ENCODE measurements around the gene ZCCHC4. TPM values are rescaled to one million over a fixed set of nuclear protein-coding genes. Genes with fewer than 3 reads are reported as not detected.

The ZCCHC4 gene, protein sequence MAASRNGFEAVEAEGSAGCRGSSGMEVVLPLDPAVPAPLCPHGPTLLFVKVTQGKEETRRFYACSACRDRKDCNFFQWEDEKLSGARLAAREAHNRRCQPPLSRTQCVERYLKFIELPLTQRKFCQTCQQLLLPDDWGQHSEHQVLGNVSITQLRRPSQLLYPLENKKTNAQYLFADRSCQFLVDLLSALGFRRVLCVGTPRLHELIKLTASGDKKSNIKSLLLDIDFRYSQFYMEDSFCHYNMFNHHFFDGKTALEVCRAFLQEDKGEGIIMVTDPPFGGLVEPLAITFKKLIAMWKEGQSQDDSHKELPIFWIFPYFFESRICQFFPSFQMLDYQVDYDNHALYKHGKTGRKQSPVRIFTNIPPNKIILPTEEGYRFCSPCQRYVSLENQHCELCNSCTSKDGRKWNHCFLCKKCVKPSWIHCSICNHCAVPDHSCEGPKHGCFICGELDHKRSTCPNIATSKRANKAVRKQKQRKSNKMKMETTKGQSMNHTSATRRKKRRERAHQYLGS
- total RNA-seq, result 10 to 100 TPM; 12.7 to 17.2 TPM

DNA sequence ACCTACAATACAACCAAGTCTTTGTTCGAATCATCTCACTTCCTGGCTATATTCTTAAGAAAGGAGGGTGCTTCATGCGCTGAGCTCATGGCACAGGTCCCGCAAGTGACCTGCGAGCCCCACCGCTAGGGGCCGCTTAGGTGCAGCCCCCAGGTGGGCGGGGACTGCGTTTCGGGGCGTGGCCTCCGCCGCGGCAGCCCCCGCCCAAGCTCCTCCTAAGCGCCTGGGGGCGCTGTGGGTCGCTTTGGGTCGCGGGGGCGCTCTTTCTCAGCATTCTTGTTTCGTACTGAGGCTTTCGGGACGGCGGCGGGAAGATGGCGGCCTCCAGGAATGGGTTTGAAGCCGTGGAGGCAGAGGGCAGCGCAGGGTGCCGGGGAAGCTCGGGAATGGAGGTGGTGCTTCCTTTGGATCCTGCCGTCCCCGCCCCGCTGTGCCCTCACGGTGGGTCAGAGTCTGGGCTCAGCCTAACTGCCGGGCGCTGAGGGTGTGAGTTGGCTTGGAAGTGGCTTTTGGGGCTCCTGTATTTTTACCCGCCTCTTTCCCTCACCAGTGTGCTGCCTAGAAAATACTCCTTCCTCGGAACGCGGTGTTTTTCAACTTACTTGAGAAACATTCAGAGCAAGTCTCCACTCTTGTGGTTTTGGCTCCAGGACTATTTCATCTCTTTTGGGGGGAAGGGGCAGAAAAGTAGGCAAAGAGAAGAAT lies at the start of gene ZCCHC4:
ZCCHC4 (plus strand) TSS at position 279 of the 705 bp plus-strand sequence; CDS start at position 315, 36 bp downstream.
- H3K36me3 Mint-ChIP-seq (ENCODE audit: low read depth), result peaks cover 29% of the 10 kb centered on the region
- peak; percentile 98 for ATAC-seq (replicated peaks)
- H3K27ac Mint-ChIP-seq, result peak within 1 kb of the TSS; percentile 94
- peaks cover 4% of the 10 kb centered on the region for H3K27me3 Mint-ChIP-seq
- peak within 1 kb of the TSS; percentile 96 for H3K4me3 Mint-ChIP-seq
- no peaks in the 10 kb centered on the region for H3K9me3 Mint-ChIP-seq
- peaks cover 4% of the 10 kb centered on the region for H3K4me1 Mint-ChIP-seq

GRCh38 chr4:25271866-25272265 lies 40.7 kb upstream of the ZCCHC4 start:
- no peaks in the 10 kb centered on the region for H3K4me1 Mint-ChIP-seq
- H3K27ac Mint-ChIP-seq, result no peak overlapping the region
- H3K27me3 Mint-ChIP-seq, result no peaks in the 10 kb centered on the region
- peaks cover 72% of the 10 kb centered on the region for H3K36me3 Mint-ChIP-seq (ENCODE audit: low read depth)
- H3K4me3 Mint-ChIP-seq, result no peak overlapping the region
- H3K9me3 Mint-ChIP-seq, result no peaks in the 10 kb centered on the region
- no peak for ATAC-seq (replicated peaks)

DNA sequence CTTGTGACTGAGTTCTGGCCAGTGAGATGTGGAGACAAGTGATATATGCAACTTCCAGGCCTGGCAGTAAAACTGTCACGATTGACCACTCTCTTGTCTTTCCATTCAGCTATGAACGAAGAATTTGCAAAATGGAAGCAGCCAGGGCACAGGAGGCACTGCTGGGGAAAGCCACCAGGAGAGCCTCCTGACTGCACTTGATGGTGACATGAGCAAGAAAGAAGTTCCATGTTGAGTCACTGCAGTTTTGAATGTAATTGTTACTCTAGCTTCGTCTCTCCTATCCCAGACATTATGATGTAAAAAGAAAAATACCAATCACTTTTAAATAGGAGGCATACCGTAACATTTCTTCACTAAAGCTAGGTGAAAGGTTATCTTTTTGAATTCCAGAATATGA lies 32.4 kb upstream of the ZCCHC4 start:
- no peaks in the 10 kb centered on the region for H3K4me1 Mint-ChIP-seq
- peaks cover 44% of the 10 kb centered on the region for H3K36me3 Mint-ChIP-seq (ENCODE audit: low read depth)
- H3K27ac Mint-ChIP-seq, result no peak overlapping the region

GRCh38 chr4:25283948-25284347 lies 28.6 kb upstream of the ZCCHC4 start:
- Mint-ChIP-seq H3K36me3 (ENCODE audit: low read depth) (peaks cover 14% of the 10 kb centered on the region), H3K4me1 (no peaks in the 10 kb centered on the region), H3K27ac (no peak overlapping the region), H3K4me3 (no peak overlapping the region), H3K9me3 (peaks cover 9% of the 10 kb centered on the region), H3K27me3 (no peaks in the 10 kb centered on the region)
- no peak for ATAC-seq (replicated peaks)

More for the DNA sequence above, 32.4 kb upstream of the ZCCHC4 start:
- Mint-ChIP-seq H3K27me3 (no peaks in the 10 kb centered on the region), H3K9me3 (peaks cover 3% of the 10 kb centered on the region), H3K4me3 (no peak overlapping the region)
- no peak for ATAC-seq (replicated peaks)

- Mint-ChIP-seq H3K4me1 (no peaks in the 10 kb centered on the region), H3K9me3 (peaks cover 9% of the 10 kb centered on the region), H3K27ac (no peak overlapping the region), H3K36me3 (ENCODE audit: low read depth) (peaks cover 14% of the 10 kb centered on the region), H3K27me3 (no peaks in the 10 kb centered on the region), H3K4me3 (no peak overlapping the region)
- ATAC-seq (replicated peaks), result no peak
Measured at GRCh38 chr4:25284466-25284865, 28.1 kb upstream of the ZCCHC4 start.

GRCh38 chr4:25290490-25291067 lies 22.0 kb upstream of the ZCCHC4 start:
- no peak for ATAC-seq (replicated peaks)
- H3K36me3 Mint-ChIP-seq (ENCODE audit: low read depth), result no peaks in the 10 kb centered on the region
- H3K27ac Mint-ChIP-seq, result no peak overlapping the region
- H3K4me1 Mint-ChIP-seq, result no peaks in the 10 kb centered on the region
- no peaks in the 10 kb centered on the region for H3K27me3 Mint-ChIP-seq
- H3K4me3 Mint-ChIP-seq, result no peak overlapping the region
- H3K9me3 Mint-ChIP-seq, result peaks cover 9% of the 10 kb centered on the region

- Mint-ChIP-seq H3K4me3 (no peak overlapping the region), H3K27ac (no peak overlapping the region), H3K4me1 (no peaks in the 10 kb centered on the region), H3K27me3 (no peaks in the 10 kb centered on the region), H3K9me3 (peaks cover 9% of the 10 kb centered on the region), H3K36me3 (ENCODE audit: low read depth) (no peaks in the 10 kb centered on the region)
- no peak for ATAC-seq (replicated peaks)
Measured at GRCh38 chr4:25291158-25291733, 21.3 kb upstream of the ZCCHC4 start.

- no peaks in the 10 kb centered on the region for H3K27me3 Mint-ChIP-seq
- H3K4me1 Mint-ChIP-seq, result peaks cover 5% of the 10 kb centered on the region
- peak; percentile 72 for ATAC-seq (replicated peaks)
- no peak overlapping the region for H3K27ac Mint-ChIP-seq
- no peak overlapping the region for H3K4me3 Mint-ChIP-seq
- no peaks in the 10 kb centered on the region for H3K36me3 Mint-ChIP-seq (ENCODE audit: low read depth)
- H3K9me3 Mint-ChIP-seq, result no peaks in the 10 kb centered on the region
Measured at GRCh38 chr4:25297528-25298242, 14.9 kb upstream of the ZCCHC4 start.

- H3K4me3 Mint-ChIP-seq, result no peak overlapping the region
- no peak for ATAC-seq (replicated peaks)
- H3K9me3 Mint-ChIP-seq, result no peaks in the 10 kb centered on the region
- H3K27ac Mint-ChIP-seq, result no peak overlapping the region
- peaks cover 5% of the 10 kb centered on the region for H3K4me1 Mint-ChIP-seq
- no peaks in the 10 kb centered on the region for H3K27me3 Mint-ChIP-seq
- no peaks in the 10 kb centered on the region for H3K36me3 Mint-ChIP-seq (ENCODE audit: low read depth)
Measured at GRCh38 chr4:25299476-25300203, 12.9 kb upstream of the ZCCHC4 start.

DNA sequence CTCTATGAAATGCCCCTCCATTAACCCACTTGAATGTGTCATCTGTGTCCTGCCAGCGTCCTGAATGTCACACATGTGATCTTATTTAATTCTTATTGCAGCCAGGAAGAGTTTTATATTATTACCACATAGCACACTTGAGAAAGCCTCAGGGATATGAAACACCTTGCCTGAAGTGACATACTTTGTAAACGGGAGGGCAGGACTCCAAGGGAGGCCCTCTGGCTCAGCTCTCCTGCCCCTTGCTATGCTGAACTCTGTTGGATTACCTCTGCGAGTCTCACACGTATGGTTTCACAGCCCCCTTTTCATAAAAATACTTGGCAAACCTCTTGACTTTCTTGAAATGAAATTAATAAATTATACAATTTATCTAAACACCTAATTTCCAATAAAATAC lies 11.1 kb upstream of the ZCCHC4 start:
- Mint-ChIP-seq H3K27me3 (no peaks in the 10 kb centered on the region), H3K27ac (no peak overlapping the region), H3K36me3 (ENCODE audit: low read depth) (no peaks in the 10 kb centered on the region), H3K9me3 (no peaks in the 10 kb centered on the region), H3K4me3 (no peak overlapping the region), H3K4me1 (peaks cover 5% of the 10 kb centered on the region)
- no peak for ATAC-seq (replicated peaks)

DNA sequence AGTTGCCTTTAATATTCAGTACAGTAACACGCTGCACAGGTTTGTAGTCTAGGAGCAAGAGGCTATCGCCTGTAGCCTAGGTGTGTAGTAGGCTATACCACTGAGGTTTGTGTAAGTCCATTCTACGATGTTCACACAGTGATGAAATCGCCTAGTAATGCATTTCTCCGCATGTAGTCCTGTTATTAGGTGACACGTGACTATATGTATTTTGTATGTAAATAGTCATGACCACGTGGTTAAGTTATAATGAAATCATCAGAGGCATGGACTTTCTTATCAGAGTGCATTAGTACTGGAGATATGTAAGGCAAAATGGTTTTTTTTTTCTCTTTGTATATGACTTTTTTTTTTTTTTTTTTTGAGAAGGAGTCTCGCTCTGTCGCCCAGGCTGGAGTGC lies 9.9 kb upstream of the ZCCHC4 start:
- no peak overlapping the region for H3K27ac Mint-ChIP-seq
- H3K4me3 Mint-ChIP-seq, result no peak overlapping the region
- H3K9me3 Mint-ChIP-seq, result no peaks in the 10 kb centered on the region
- peaks cover 3% of the 10 kb centered on the region for H3K27me3 Mint-ChIP-seq
- no peak for ATAC-seq (replicated peaks)
- H3K36me3 Mint-ChIP-seq (ENCODE audit: low read depth), result no peaks in the 10 kb centered on the region
- H3K4me1 Mint-ChIP-seq, result peaks cover 5% of the 10 kb centered on the region

GRCh38 chr4:25303578-25303977 lies 9.0 kb upstream of the ZCCHC4 start:
- no peak overlapping the region for H3K27ac Mint-ChIP-seq
- no peak for ATAC-seq (replicated peaks)
- H3K4me1 Mint-ChIP-seq, result no peaks in the 10 kb centered on the region
- H3K27me3 Mint-ChIP-seq, result peaks cover 7% of the 10 kb centered on the region
- H3K36me3 Mint-ChIP-seq (ENCODE audit: low read depth), result no peaks in the 10 kb centered on the region
- H3K4me3 Mint-ChIP-seq, result no peak overlapping the region
- no peaks in the 10 kb centered on the region for H3K9me3 Mint-ChIP-seq

DNA sequence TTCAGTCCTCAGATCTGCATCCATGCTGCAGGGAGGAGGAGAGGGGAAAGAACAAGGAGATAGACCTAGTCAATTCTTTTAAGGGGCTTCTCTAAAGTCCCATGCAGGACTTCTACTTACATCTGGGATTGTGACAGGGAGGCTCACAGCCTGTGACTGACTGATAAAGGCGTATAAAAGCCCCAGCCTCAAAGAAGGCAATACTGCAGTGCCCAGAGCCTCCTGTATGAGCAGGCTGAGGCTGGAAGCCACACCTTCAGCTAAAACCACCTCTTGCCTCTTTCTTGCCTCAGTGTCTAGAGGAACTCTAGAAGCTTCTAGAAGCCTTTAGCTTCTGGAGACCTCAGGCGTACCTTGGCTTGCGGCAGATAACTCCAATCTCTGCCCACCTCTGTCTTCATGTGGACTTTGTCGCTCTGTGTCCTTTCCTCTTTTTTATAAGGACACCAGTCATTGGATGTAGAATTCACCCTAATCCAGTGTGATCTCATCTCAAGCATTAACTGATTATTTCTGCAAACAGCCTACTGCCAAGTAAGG lies 6.0 kb upstream of the ZCCHC4 start:
- Mint-ChIP-seq H3K4me3 (no peak overlapping the region), H3K9me3 (no peaks in the 10 kb centered on the region), H3K27ac (no peak overlapping the region), H3K4me1 (no peaks in the 10 kb centered on the region), H3K27me3 (peaks cover 7% of the 10 kb centered on the region), H3K36me3 (ENCODE audit: low read depth) (no peaks in the 10 kb centered on the region)
- ATAC-seq (replicated peaks), result no peak

Data from activated T-helper 17 cell treated with anti-CD3 and anti-CD28 coated beads, Interleukin-2, amount 50 U/mL, for 72 hours (primary cell).